Measurements from ENCODE around the gene ZNF319.

ZNF319 gene

DNA sequence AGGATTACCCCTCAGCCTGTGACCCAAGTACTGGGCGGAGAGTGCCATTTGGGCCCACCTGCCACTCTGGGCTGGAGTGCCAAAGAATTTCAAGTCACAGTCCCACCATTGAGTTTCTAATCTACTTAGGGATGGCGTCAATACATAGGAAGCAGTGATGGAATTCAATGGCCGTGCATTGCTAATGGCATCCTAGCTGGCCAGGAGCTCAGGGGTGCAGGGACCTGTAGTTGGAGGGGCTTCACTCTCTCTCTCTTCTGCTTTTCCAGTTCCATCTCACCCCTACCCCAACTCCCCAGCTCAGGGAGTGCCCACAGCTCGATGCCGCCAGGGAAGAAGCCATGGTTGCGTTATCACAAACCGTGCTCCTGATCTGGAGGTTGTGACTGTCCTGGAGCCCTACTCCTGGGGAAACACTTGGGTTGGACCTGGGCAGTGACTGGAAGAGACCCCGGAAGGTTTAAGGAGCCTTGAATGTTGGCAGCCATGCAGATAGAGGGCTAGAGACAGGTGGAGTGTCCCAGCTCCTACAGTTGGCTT, 27.5 kb upstream of the ZNF319 start:
- CTCF ChIA-PET: interaction anchor here (1.8 to 3.6 kb wide), 2 partner anchors 93 to 128 kb away, joined by 5 to 13 read pairs; no protein-coding TSS in a partner anchor
- DNase-seq (ENCODE audit: low read depth, low spot score): no peak
- TF ChIP-seq, protein P1, sequence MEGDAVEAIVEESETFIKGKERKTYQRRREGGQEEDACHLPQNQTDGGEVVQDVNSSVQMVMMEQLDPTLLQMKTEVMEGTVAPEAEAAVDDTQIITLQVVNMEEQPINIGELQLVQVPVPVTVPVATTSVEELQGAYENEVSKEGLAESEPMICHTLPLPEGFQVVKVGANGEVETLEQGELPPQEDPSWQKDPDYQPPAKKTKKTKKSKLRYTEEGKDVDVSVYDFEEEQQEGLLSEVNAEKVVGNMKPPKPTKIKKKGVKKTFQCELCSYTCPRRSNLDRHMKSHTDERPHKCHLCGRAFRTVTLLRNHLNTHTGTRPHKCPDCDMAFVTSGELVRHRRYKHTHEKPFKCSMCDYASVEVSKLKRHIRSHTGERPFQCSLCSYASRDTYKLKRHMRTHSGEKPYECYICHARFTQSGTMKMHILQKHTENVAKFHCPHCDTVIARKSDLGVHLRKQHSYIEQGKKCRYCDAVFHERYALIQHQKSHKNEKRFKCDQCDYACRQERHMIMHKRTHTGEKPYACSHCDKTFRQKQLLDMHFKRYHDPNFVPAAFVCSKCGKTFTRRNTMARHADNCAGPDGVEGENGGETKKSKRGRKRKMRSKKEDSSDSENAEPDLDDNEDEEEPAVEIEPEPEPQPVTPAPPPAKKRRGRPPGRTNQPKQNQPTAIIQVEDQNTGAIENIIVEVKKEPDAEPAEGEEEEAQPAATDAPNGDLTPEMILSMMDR (IDR thresholded peaks at IDR 0.05; ENCODE audit: insufficient read depth, low read length, missing control alignments): no peak
- H3K4me3 ChIP-seq (ENCODE audit: low read depth, low read length): no peak overlapping the region
- POLR2A ChIA-PET: interaction anchor here (1.3 kb wide), 1 partner anchor 101 kb away, joined by 4 read pairs; the partner anchor contains the start of gene CFAP20

DNA sequence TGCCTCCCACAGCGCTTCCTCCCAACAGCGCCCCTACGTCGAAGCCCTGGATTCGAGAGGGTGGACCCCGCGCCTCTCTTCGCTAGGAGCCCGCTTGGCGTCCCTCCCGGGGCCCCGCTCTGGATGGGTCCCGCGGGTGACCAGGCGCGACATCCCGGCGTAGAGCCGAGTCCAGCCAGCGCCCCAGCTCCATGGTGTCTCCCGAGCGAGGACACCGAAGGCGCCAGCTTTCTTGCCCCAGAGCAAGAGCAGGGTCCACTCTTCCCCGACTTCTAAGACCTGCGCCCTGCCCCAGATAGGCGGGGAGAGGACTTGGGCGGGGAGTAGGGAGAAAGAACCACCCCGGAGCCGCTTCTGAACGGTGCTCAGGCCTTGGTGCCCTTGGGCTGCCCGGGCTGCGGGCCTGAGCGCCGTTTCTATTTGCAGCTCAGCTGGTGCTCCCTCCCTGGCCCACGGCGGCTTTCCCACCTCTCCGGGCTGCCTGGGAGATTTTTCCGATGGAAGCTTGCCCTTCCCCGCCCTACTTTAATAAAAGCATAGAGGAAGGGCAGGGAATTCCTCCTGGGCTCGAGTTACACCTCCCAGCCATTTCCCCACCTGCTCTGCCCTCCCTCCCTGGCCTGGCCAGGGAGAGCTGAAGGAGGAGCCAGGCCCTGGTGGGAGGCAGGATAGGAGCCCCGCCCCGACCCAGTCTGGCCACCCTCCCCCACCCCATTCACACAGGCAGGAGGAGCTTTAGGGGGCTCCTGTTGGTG, 26.9 kb upstream of the ZNF319 start:
- CTCF ChIA-PET: interaction anchor here (1.4 to 3.6 kb wide), 3 partner anchors 13 to 128 kb away, joined by 3 to 13 read pairs (median 5); no protein-coding TSS in a partner anchor
- POLR2A ChIA-PET: interaction anchor here (1.3 kb wide), 1 partner anchor 102 kb away, joined by 4 read pairs; the partner anchor contains the start of gene CFAP20
- DNase-seq (ENCODE audit: low read depth, low spot score): no peak
- H3K4me3 ChIP-seq (ENCODE audit: low read depth, low read length): no peak overlapping the region; the same call in 1 of the 2 replicates
- TF ChIP-seq, protein P1 (IDR thresholded peaks at IDR 0.05; ENCODE audit: insufficient read depth, low read length, missing control alignments): no peak

DNA sequence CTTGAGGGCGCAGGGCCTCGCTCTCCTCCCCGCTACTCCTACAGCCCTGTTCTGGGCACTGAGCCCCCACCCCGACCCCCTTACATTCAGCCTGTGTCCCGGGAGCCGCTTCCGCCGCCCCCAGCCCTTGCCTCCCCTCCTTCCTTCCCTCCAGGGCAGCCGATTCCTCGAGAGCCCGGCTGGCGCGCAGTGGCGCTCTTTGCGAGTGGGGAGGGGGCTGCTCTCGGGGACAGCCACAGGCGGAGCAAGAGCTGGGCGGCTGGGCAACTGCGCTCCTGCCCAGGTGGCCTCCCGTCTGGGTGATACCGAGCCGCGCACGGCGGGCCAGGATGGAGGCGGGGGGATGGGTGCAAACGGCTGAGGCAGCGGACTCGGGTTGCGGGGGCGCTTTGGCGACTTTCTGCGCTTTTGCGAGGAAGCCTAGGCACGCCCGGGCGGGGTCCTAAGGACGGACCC, 26.3 kb upstream of the ZNF319 start:
- H3K4me3 ChIP-seq (ENCODE audit: low read depth, low read length): peak overlapping the region; percentile 60

DNA sequence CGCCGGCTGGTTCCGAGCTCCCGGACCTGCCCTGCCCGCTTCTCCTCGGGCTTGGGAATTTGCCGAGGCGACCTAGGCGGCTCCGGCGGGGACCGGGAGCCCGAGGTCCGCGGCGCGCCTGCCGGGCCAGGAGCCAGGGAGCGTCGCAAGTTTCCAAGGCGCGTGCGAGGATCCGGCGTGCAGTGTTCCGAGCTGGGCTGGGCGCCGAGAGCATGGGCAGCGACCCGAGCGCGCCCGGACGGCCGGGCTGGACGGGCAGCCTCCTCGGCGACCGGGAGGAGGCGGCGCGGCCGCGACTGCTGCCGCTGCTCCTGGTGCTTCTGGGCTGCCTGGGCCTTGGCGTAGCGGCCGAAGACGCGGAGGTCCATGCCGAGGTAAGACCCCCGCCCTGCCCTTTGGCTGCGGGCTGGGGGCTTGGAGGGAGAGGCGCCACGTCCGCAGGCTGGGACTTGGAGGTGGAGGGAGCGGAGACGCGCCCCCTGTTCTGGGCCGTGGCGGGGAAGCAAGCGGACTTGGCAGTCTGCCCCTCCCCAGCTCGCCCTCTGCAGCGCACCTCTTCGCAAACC, 25.8 kb upstream of the ZNF319 start:
- no peak for DNase-seq (ENCODE audit: low read depth, low spot score)

More for the DNA sequence above, 26.3 kb upstream of the ZNF319 start:
- CTCF ChIA-PET: interaction anchor here (0.9 to 1.8 kb wide), 4 partner anchors 13 to 101 kb away, joined by 3 to 5 read pairs (median 4); no protein-coding TSS in a partner anchor
- TF ChIP-seq, protein P1 (IDR thresholded peaks at IDR 0.05; ENCODE audit: insufficient read depth, low read length, missing control alignments): no peak
- DNase-seq (ENCODE audit: low read depth, low spot score): no peak
- POLR2A ChIA-PET: interaction anchor here (1.3 kb wide), 1 partner anchor 102 kb away, joined by 4 read pairs; the partner anchor contains the start of gene CFAP20

DNA sequence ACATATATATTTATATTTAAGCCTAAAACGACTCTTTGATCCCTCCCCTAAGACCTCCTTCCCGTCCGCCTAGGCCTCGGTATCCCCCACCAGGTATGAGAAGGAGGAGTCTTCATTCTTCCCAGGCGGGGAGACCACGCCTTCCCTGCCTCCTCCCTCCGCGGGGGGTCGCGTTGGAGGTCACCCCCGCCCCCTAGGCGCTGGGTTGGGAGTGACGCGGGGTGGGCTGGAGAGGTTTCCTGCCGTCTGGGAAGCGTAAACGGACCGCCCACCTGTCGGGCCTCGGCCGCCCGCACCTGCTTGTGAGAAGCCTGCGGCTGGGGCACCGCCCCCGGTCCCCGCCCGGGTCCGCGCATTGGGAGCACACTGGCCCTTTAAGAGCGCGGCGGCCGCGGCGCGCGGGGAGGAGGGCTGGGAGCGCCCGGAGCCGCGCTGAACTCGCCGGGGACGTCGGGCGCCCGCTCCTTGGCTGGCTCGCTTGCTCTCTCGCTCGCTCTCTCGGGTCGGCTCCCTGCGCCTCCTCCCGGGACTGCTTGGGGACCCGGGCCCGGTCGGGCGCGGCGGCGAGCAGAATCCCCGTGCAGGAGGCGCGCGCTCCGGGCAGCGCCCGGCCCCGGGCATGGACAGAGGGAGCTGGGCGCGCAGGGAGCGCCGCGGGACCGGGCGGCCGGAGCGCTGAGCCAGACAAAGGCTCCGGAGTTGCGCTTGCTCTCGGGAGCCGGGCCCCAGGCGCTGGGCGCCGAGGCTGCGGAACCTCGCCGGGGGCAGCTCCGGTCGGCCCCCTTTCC, 25.1 kb upstream of the ZNF319 start, which contains the start of gene MMP15:
Gene MMP15 (plus strand): TSS at position 404 of the 788 bp plus-strand sequence. CDS start 597 bp downstream, outside the sequence.
- CTCF ChIA-PET: interaction anchor here (0.9 to 5.6 kb wide), 5 partner anchors 8 to 102 kb away, joined by 3 to 23 read pairs (median 4); no protein-coding TSS in a partner anchor
- POLR2A ChIA-PET: interaction anchor here (0.7 kb wide), 1 partner anchor 225 kb away, joined by 3 read pairs; no protein-coding TSS in a partner anchor
- TF ChIP-seq, protein P1 (IDR thresholded peaks at IDR 0.05; ENCODE audit: insufficient read depth, low read length, missing control alignments): no peak
- DNase-seq (ENCODE audit: low read depth, low spot score): no peak
- H3K4me3 ChIP-seq (ENCODE audit: low read depth, low read length): peak within 1 kb of the TSS; percentile 60

More for the DNA sequence above, 25.8 kb upstream of the ZNF319 start:
- H3K4me3 ChIP-seq (ENCODE audit: low read depth, low read length): peak overlapping the region; percentile 60
- TF ChIP-seq, protein P1 (IDR thresholded peaks at IDR 0.05; ENCODE audit: insufficient read depth, low read length, missing control alignments): no peak
- POLR2A ChIA-PET: no interaction called here
- CTCF ChIA-PET: interaction anchor here (0.9 to 5.6 kb wide), 4 partner anchors 7 to 101 kb away, joined by 3 to 22 read pairs (median 4); no protein-coding TSS in a partner anchor

Measured in AG04449 (cell line).